Endothelial cell of umbilical vein (primary cell): Measurements from ENCODE around the gene KATNAL1. TPM values are rescaled to one million over a fixed set of nuclear protein-coding genes. Genes with fewer than 3 reads are reported as not detected.

ENCODE experiments used
- BruUV-seq: library from RNA; stranded (reverse); fragments of 400-500 nt; replicated peaks from 2 replicates; lab custom pipeline; 2021; lab: Mats Ljungman, UMichigan
- CTCF ChIA-PET: fragments of 300-600, 350-600 bp; sonication (Branson Sonifier 250); formaldehyde crosslinking; loops from one replicate; lab custom pipeline; 2021; ENCODE audit warnings: antibody characterized with exemption, inconsistent platforms; lab: Charles Lee
- POLR2A ChIA-PET: fragments of 300-600, 350-600 bp; sonication (Branson Sonifier 250); formaldehyde crosslinking; loops from one replicate; lab custom pipeline; 2021; ENCODE audit warnings: antibody characterized with exemption, inconsistent platforms; lab: Charles Lee
- DNase-seq: peaks from one replicate; pipeline ENCODE4 v3.0.0-alpha.2; 2011; ENCODE audit warnings: low read depth, low spot score
- FAIRE-seq: peaks from 2 replicates; lab custom pipeline; 2011; peaks lifted over from hg19 to GRCh38; lab: Jason Lieb, UNC
- H2AFZ ChIP-seq: 2 replicates; pipeline ENCODE4 v1.6.0; 2012; ENCODE audit warnings: low read depth, low read length, control low read depth, inconsistent platforms
- H3K27ac ChIP-seq: 2 replicates; pipeline ENCODE4 v1.5.1; 2011; ENCODE audit warnings: low read depth, mild to moderate bottlenecking, control low read depth, low read length, moderate library complexity; ENCODE audit not compliant: insufficient read depth
- H3K27me3 ChIP-seq, 2 experiments: 2 replicates each; pipeline versions ENCODE4 v1.6.0 to v1.6.1; 2011; ENCODE audit warnings: low read length in 2 of 2, mixed read lengths in 1 of 2; ENCODE audit not compliant: control insufficient read depth in 2 of 2, insufficient read depth in 2 of 2
- H3K36me3 ChIP-seq, 2 experiments: 2 replicates in 1 of 2; 3 replicates in 1 of 2; pipeline ENCODE4 v1.5.1; 2011; ENCODE audit warnings: low read length in 2 of 2, mild to moderate bottlenecking in 1 of 2, moderate library complexity in 1 of 2; ENCODE audit not compliant: control insufficient read depth in 2 of 2, insufficient read depth in 2 of 2; ENCODE audit errors: extremely low read depth in 1 of 2
- H3K4me1 ChIP-seq: 3 replicates; pipeline ENCODE4 v1.5.1; 2011; ENCODE audit warnings: mild to moderate bottlenecking, low read length; ENCODE audit not compliant: control insufficient read depth, insufficient read depth; ENCODE audit errors: extremely low read depth
- H3K4me2 ChIP-seq: 2 replicates; pipeline ENCODE4 v1.6.1; 2011; ENCODE audit warnings: low read length, control low read depth, mixed read lengths; ENCODE audit not compliant: insufficient read depth
- H3K4me3 ChIP-seq, 3 experiments: fragments of 200-600 bp in 1 of 3; sonication (generic), shearing (Covaris generic) in 1 of 3; replicated peaks in 1 of 3; 2 replicates each; pipeline ENCODE4 v1.5.1; 2011 to 2016; ENCODE audit warnings: control low read depth in 3 of 3, low read length in 3 of 3, mild to moderate bottlenecking in 2 of 3, inconsistent platforms in 1 of 3, low read depth in 1 of 3, moderate library complexity in 1 of 3; ENCODE audit not compliant: insufficient read depth in 1 of 3
- H3K79me2 ChIP-seq: 2 replicates; pipeline ENCODE4 v1.6.0; 2012; ENCODE audit warnings: low read length, inconsistent platforms; ENCODE audit not compliant: control insufficient read depth, insufficient read depth
- H3K9ac ChIP-seq: replicated peaks from 2 replicates; pipeline ENCODE3; 2011; ENCODE audit warnings: low read length, control low read depth; ENCODE audit not compliant: insufficient read depth; ENCODE audit errors: extremely low read depth
- H3K9me1 ChIP-seq: replicated peaks from 3 replicates; pipeline ENCODE4 v1.6.0; 2011; ENCODE audit warnings: mild to moderate bottlenecking, low read length; ENCODE audit not compliant: control insufficient read depth, insufficient read depth; ENCODE audit errors: extremely low read depth
- H3K9me3 ChIP-seq: replicated peaks from 2 replicates; pipeline ENCODE4 v1.5.1; 2012; ENCODE audit warnings: low read length, inconsistent platforms; ENCODE audit not compliant: control insufficient read depth, insufficient read depth
- H4K20me1 ChIP-seq: replicated peaks from 2 replicates; pipeline ENCODE3; 2011; ENCODE audit warnings: mild to moderate bottlenecking, low read length; ENCODE audit not compliant: control insufficient read depth, insufficient read depth; ENCODE audit errors: extremely low read depth
- CTCF ChIP-seq, 2 donors: IDR thresholded peaks; 1 replicate in 1 of 2; 2 replicates in 1 of 2; pipeline ENCODE4 v1.5.1; 2011; ENCODE audit warnings: low read length in 2 of 2, mild to moderate bottlenecking in 2 of 2, moderate library complexity in 2 of 2, control low read depth in 1 of 2, inconsistent platforms in 1 of 2, low read depth in 1 of 2; ENCODE audit not compliant: insufficient read depth in 1 of 2; ENCODE audit errors: extremely low read depth in 1 of 2
- EZH2 ChIP-seq: IDR thresholded peaks from 2 replicates; pipeline ENCODE4 v1.6.1; 2012; ENCODE audit warnings: borderline replicate concordance, low read depth, mild to moderate bottlenecking, moderate library complexity, low read length, inconsistent platforms; ENCODE audit not compliant: severe bottlenecking
- FOS ChIP-seq: IDR thresholded peaks from 2 replicates; pipeline ENCODE4 v1.6.1; 2011; ENCODE audit warnings: mild to moderate bottlenecking, low read length, moderate library complexity, borderline replicate concordance; ENCODE audit not compliant: insufficient read depth
- GATA2 ChIP-seq: IDR thresholded peaks from 2 replicates; pipeline ENCODE4 v1.7.0; 2011; ENCODE audit warnings: low read depth, mild to moderate bottlenecking, moderate library complexity, mixed read lengths, low read length; ENCODE audit not compliant: insufficient read length, insufficient read depth
- JUN ChIP-seq: IDR thresholded peaks from 2 replicates; pipeline ENCODE4 v1.6.1; 2011; ENCODE audit warnings: borderline replicate concordance, low read depth; ENCODE audit not compliant: insufficient read length, insufficient read depth
- MAX ChIP-seq: IDR thresholded peaks from 2 replicates; pipeline ENCODE4 v1.6.1; 2011; ENCODE audit not compliant: insufficient read depth, insufficient read length
- MYC ChIP-seq: IDR thresholded peaks from one replicate; pipeline ENCODE4 v1.6.1; 2011; ENCODE audit warnings: mild to moderate bottlenecking, low read depth, low read length
- POLR2A ChIP-seq: IDR thresholded peaks from 2 replicates; pipeline ENCODE4 v1.6.1; 2012; ENCODE audit warnings: low read depth, mild to moderate bottlenecking, control low read depth, low read length
- POLR2AphosphoS5 ChIP-seq: IDR thresholded peaks from 2 replicates; pipeline ENCODE4 v1.6.1; 2012; ENCODE audit warnings: low read depth, mild to moderate bottlenecking, control low read depth, low read length, moderate library complexity; ENCODE audit not compliant: insufficient read depth
- dilution Hi-C: fragments of 300-500 bp; cut with MboI; formaldehyde crosslinking; loops from one replicate; pipeline ENCODE4 v1.15.0; 2019; ENCODE audit warnings: low sequenced_read_pairs; ENCODE audit not compliant: extremely low pct_ligation_motif_present
- intact Hi-C: fragments of 100-400 bp; cut with micrococcal nuclease; formaldehyde crosslinking; loops from one replicate; pipeline ENCODE4 v1.10.0; 2022
- polyA plus RNA-seq, 4 experiments: library from polyadenylated mRNA; depleted of rRNA in 3 of 4; stranded (reverse) in 3 of 4; unstranded in 1 of 4; fragments of >200 nt; gene quantifications; 2 replicates each; pipeline versions ENCODE4 v1.2.1 to v1.2.3, GENCODE V29; 2011 to 2012; ENCODE audit warnings: missing spikeins in 1 of 4
- total RNA-seq: library from RNA; stranded (reverse); gene quantifications from 2 replicates; pipeline ENCODE4 v1.2.3, GENCODE V29; 2021

KATNAL1 gene
- total and polyA plus RNA-seq, 2 donors (not counting 3 experiments of a cell fraction or from before 2014, with no cell fraction given), result 7.2 to 49.2 TPM

GRCh38 chr13:30353471-30354215, 46.3 kb upstream of the KATNAL1 start:
- no peaks in the 10 kb centered on the region for H3K9me3 ChIP-seq
- no peak overlapping the region for H2AFZ ChIP-seq
- ChIA-PET CTCF (interaction anchor here (1.2 to 3.9 kb wide), 4 partner anchors 9 to 691 kb away, joined by 3 to 17 read pairs (median 10); no protein-coding TSS in a partner anchor), POLR2A (no interaction called here)
- no peak for DNase-seq
- H3K4me3 ChIP-seq, result no peak overlapping the region
- FAIRE-seq, result no peak
- intact Hi-C loops, result loop anchor here (2.0 kb wide), 1 partner anchor 113 kb away; no protein-coding TSS in a partner anchor
- no peaks in the 10 kb centered on the region for H3K9me1 ChIP-seq
- no peaks in the 10 kb centered on the region for H3K4me1 ChIP-seq
- TF ChIP-seq POLR2AphosphoS5 (no peak), EZH2 (no peak), MYC (no peak), FOS (no peak), JUN (no peak), CTCF (IDR thresholded peaks at IDR 0.05; ENCODE audit: extremely low read depth in 1 of 2, insufficient read depth in 1 of 2, low read depth in 1 of 2, low read length in 2 of 2) (no peak), GATA2 (no peak), MAX (no peak), POLR2A (no peak)
- H3K9ac ChIP-seq, result no peak overlapping the region
- no peaks in the 10 kb centered on the region for H3K79me2 ChIP-seq
- no peaks in the 10 kb centered on the region for H3K36me3 ChIP-seq
- H3K27ac ChIP-seq, result no peak overlapping the region
- no peaks in the 10 kb centered on the region for H4K20me1 ChIP-seq
- no TSS peak for BruUV-seq
- dilution Hi-C loops, result no loop called here
- no peak overlapping the region for H3K4me2 ChIP-seq
- H3K27me3 ChIP-seq, result no peaks in the 10 kb centered on the region
